Dedifferentiated amniotic fluid mesenchymal stem cell (primary cell): ENCODE data around the gene USP9Y.

ENCODE experiments used
- DNase-seq: peaks from one replicate; pipeline ENCODE4 v3.0.0-alpha.2; 2016; ENCODE audit errors: extremely low spot score

The USP9Y gene

GRCh38 chrY:12756021-12756420 is 55.0 kb downstream of the USP9Y start:
- no peak for DNase-seq

GRCh38 chrY:12765976-12766375 is 64.9 kb downstream of the USP9Y start:
- no peak for DNase-seq

DNA sequence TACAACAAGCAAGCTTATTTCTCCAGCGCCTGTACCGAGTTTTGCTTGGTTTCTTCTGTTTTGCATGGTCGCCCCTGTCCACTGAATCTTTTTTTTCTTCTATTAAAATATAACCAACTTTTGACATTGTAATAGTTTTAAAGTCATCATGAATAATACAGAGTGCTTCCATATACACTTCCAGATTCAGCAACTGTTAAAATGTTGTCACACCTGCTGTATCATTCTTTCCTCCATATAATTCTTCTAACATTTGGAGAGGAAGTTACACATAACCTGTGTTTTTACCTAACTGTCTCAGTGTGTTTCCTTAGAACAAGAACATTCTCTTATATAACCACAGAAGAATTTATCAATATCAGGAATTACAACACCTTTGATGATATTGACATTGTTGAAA is 83.5 kb downstream of the USP9Y start:
- DNase-seq = no peak

DNA sequence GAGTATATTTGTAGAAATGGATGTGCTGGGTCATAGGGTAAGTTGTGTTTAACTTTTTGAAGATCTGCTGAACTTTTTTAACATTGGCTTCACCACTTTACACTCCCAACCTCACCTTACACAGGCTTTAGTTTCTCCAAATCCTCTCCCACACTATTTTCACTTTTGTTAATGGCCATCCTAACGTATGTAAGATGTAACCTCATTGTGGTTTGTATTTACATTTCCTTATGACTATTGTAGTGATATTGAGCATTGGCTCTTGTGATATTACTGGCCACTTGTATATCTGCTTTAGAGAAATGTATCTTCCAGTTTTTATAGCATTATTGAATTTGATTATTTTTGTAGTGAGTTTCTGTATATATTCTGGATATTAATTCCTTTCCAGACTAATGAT is 93.0 kb downstream of the USP9Y start:
- DNase-seq = no peak

DNA sequence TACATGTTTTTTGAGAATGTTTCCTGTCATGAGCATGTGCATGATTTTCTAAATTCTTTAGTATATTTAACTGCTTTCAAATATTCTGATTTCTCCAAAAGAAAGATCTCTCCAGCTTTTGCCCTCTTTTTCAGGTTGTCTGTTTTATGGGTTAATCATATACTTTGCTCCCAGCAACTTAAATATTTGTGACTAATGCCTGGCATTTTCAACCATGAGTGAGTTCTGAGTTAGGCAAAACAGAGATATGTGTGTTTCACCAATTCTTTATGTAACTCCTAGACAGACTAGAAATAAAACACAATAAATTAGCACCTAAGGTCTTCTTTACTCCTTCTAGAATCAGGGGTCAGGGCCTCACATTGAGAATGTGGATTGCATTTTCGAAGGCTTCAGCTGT is 107.0 kb downstream of the USP9Y start:
- no peak for DNase-seq

GRCh38 chrY:12809034-12809433 is 108.0 kb downstream of the USP9Y start:
- no peak for DNase-seq

DNA sequence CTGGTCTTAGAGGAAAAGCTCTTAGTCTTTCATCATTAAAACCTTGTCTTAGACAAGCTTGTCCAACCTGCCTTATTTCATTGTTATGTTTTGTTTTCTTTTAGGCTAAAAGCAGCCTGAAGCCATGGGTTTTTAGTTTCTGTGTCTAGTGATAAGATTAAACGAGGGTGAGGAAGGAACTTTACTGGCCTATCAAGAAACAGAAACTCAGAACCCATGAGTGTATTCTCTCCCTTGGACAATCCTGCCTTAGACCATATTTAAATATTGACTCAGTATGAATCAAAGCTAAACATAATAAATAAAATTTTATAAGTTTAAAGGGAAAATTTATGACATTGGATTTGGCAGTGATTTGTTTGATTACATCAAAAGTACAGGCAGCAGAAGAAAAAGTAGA is 122.4 kb downstream of the USP9Y start:
- DNase-seq = no peak

DNA sequence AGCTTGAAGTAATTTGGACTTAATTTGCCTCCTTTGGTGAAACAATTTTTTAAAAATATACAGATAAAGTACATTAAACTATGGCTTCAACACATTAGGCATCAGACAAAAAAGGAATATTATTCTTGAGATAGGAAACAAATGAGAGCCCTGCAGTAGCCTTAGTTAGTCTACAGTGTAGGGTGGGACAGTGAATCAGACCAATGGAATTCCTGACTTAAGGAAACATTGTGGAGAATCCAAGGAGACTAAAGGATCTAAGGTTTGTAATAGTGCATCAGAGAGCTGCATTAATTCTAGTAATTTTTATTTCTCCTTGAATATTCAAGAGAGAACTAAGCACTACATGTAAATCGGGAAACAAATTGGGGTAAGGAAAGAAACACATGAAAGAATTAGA is 125.8 kb downstream of the USP9Y start:
- DNase-seq = no peak

- no peak for DNase-seq
These were observed 132.3 kb downstream of the USP9Y start for GRCh38 chrY:12833284-12833683.

- no peak for DNase-seq
These were observed 136.5 kb downstream of the USP9Y start for GRCh38 chrY:12837550-12837949.

- no peak for DNase-seq
These were observed 140.3 kb downstream of the USP9Y start for GRCh38 chrY:12841368-12841767.

DNA sequence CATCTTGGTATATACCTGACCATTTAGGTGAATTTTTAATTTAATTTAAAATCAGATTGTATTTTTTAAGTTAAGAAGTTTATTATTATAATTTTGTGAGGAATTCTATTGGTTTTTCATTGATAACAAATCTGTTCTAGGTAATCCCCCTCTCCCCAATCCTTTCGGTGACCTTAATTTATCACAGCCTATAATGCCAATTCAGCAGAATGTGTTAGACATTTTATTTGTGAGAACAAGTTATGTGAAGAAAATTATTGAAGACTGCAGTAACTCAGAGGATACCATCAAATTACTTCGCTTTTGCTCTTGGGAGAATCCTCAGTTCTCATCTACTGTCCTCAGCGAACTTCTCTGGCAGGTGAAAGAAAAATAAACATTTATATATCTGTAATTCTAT is 145.8 kb downstream of the USP9Y start:
- DNase-seq = no peak

DNA sequence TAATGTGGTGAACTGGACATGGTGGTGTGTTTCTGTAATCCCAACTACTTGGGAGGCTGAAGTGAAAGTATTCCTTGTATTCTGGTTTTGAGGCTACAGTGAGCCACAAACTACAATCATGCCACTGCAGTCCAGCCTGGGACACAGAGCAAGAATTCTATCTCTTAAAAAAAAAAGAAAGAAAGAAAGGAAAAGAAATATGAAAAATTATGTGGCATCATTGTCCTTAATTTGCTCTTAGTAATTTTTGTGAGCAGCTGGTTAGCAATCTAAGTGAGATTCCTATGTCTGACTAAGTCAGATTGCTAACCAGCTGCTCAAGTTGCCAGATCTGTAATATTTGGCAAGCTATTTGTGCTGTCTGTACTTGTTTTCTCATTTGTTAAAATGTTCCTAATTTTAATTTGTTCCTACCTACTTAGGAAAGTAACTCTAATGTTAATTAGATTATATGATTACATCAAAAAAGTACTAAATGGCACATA is 154.8 kb downstream of the USP9Y start:
- DNase-seq = no peak

GRCh38 chrY:12867960-12868359 is 166.9 kb downstream of the USP9Y start:
- no peak for DNase-seq

GRCh38 chrY:12896973-12897372 is 195.9 kb downstream of the USP9Y start:
- no peak for DNase-seq

GRCh38 chrY:12898604-12899003 is 197.6 kb downstream of the USP9Y start:
- no peak for DNase-seq

GRCh38 chrY:12904618-12905516 is 203.8 kb downstream of the USP9Y start, which contains the start of gene DDX3Y:
Gene DDX3Y, plus strand, starts transcription at chrY:12904868. Its CDS starts 69 bp downstream, at chrY:12904937.
- DNase-seq = no peak

GRCh38 chrY:12905517-12905872 is 204.5 kb downstream of the USP9Y start:
- DNase-seq = no peak

GRCh38 chrY:12905895-12906294 is 204.9 kb downstream of the USP9Y start:
- no peak for DNase-seq
